ENCODE data around the gene RARA.

The RARA gene

GRCh38 chr17:40309031-40309948 is at the start of gene RARA:
Gene RARA (plus strand): TSS chr17:40309180. CDS start chr17:40331219, 22,039 bp downstream.
- peak; percentile 51 for DNase-seq

DNA sequence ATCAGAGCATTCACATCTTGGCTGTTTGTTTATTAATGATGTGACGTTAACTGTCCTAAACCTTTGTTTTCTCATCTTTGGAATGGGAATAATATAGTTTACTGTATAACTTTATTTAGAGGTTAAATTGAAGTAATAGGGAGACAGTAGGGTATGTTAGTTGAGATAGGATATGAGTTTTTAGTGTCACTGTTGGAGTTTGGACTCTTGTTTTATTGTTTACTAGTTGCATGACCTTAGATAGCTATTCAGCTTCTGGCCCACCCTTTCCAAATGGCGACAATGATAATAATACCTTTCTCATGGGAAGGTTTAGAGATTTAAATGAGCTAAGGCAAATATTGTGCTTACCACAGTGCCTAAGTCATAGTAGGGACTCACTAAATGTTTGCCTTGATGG is 49.5 kb upstream of the RARA start:
- no peak for DNase-seq

- no peak for DNase-seq
Measured at GRCh38 chr17:40260528-40260927, 48.5 kb upstream of the RARA start.

DNA sequence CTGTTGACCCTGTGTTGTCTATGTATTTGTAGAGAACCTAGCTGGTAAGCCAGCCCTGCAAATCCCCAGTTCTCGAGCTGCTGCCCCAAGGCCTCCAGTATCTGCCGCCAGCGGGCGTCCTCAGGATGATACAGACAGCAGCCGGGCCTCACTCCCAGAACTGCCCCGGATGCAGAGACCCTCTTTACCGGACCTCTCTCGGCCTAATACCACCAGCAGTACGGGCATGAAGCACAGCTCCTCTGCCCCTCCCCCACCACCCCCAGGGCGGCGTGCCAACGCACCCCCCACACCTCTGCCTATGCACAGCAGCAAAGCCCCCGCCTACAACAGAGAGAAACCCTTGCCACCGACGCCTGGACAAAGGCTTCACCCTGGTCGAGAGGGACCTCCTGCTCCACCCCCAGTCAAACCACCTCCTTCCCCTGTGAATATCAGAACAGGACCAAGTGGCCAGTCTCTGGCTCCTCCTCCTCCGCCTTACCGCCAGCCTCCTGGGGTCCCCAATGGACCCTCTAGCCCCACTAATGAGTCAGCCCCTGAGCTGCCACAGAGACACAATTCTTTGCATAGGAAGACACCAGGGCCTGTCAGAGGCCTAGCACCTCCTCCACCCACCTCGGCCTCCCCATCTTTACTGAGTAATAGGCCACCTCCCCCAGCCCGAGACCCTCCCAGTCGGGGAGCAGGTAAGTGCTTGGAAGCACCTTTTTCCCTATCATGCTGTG is 44.4 kb upstream of the RARA start:
- DNase-seq = no peak

- DNase-seq = no peak
Measured at GRCh38 chr17:40265337-40265736, 43.6 kb upstream of the RARA start.

GRCh38 chr17:40266882-40267281 is 42.1 kb upstream of the RARA start:
- DNase-seq = no peak

- no peak for DNase-seq
Measured at GRCh38 chr17:40268141-40268712, 40.8 kb upstream of the RARA start.

DNA sequence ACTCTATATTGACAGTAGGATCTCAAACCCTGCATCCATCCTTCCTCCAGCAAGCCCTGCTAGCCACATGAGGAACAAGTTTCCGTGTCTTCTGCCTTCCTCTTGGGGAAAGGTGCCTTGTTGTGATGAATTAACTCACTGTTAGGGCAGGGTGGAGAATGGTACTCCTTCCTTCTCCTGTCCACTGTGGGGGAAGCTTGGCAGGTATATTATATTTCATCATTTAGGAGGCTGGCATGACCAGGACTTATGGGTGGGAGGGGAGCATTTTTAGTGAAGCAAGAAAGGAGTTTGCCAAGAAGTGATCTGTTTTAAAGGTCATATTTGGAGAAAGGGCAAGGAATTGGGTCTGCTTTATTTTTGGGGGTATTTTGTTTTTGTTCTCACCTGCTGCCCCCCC is 30.6 kb upstream of the RARA start:
- no peak for DNase-seq

GRCh38 chr17:40279402-40279801 is 29.6 kb upstream of the RARA start:
- no peak for DNase-seq

DNA sequence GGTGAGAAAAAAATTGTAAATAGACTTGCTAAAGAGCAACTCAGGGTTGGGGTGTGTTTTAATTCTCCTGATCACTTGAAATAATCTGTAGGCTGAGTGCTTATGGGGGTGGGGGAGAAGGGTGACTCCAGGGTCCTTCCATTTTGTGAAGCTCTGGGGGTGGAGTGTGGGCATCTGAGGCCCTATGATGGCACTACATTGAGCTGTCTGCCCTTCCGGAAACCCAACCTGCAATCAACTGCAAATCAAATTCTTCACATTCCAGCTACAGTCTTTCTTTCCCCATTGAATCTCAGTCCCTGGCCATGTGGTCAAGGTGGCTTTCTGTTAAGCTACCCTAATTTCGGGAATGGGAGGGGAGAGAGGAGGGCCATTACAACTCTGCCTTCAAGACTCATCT is 27.3 kb upstream of the RARA start:
- DNase-seq = no peak

GRCh38 chr17:40283662-40284061 is 25.3 kb upstream of the RARA start:
- DNase-seq = no peak

DNA sequence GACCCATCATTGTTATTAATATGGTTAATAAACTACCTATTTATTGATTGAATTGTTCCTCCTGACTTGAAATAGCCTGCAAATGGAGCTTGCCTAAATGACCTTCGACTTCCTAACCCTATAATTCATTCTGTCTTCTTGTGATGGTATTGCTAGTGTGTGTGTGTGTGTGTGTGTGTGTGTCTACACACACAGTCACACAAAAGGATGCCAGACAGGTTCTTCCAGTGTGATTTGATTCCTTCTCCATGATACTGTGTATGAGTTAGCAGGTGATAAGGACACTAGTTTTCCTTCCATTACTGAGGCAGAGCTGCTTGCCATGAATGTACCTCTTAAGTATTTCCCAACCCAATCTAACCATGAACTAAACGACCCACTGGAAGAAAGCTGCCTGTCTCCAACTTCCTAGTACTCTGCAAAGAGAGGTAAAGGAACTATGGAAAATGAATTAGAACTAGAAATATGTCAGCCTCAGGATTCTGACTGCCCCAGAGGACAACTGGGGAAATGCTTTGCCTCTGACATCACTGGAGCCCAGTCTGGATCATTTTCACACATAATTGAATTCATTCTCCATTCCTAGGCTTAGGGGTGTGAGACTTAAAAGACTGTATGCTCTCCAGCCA is 24.8 kb upstream of the RARA start:
- DNase-seq = no peak

- no peak for DNase-seq
Measured at GRCh38 chr17:40286473-40286872, 22.5 kb upstream of the RARA start.

DNA sequence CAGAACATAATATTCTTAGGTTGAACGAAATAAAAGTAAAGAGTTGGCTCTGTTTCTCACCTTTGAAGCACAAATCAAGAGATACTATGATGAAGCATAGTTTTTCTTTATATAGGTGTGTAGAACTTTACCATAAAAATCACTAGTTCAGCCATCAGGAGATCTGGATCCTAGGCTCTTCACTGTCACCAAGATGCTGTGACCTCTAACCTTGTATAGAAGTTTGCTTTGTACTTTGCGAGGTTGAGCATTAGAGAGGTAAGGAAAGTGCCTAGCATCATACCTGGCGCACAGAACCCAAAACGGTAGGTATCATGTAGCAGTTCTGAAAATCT is 21.9 kb upstream of the RARA start:
- DNase-seq = no peak

DNA sequence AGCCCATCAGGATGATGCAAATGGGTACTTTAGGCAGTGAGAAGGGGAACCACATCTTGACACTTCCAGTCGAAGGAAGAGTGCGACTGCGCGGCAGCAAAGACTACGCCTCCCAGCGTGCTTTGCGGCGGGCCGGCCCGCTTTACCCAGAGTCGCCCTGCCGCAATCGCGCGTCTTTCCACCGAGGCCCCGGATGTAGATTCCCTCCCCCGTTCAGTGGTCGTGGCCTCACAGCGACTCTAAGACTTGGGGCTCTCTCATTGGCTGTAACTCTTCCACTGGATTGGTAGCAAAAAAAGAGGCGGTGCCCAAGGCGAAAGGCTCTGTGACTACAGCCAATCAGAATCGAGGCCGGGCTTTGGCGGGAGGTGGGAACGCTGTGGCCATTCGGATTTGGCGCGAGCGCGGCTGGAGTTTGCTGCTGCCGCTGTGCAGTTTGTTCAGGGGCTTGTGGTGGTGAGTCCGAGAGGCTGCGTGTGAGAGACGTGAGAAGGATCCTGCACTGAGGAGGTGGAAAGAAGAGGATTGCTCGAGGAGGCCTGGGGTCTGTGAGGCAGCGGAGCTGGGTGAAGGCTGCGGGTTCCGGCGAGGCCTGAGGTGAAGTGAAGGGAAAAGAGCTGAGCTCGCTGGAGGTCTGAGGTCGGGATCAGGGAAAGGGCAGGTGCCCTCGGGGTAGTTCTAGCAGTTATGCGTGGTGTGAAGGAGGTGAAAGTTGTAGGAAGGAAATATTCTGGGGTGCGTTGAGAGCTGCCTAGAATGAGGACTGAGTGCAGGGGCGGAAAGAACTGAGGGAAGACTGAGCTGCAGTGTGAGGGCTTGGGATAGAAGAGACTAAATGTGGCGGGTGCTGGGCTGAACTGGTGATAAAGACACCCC is 21.2 kb upstream of the RARA start, which contains the start of gene CDC6:
Gene CDC6, plus strand, starts transcription at position 386 of the 876 bp plus-strand sequence. CDS start 1,542 bp downstream, outside the sequence.
- peak; percentile 99 for DNase-seq

DNA sequence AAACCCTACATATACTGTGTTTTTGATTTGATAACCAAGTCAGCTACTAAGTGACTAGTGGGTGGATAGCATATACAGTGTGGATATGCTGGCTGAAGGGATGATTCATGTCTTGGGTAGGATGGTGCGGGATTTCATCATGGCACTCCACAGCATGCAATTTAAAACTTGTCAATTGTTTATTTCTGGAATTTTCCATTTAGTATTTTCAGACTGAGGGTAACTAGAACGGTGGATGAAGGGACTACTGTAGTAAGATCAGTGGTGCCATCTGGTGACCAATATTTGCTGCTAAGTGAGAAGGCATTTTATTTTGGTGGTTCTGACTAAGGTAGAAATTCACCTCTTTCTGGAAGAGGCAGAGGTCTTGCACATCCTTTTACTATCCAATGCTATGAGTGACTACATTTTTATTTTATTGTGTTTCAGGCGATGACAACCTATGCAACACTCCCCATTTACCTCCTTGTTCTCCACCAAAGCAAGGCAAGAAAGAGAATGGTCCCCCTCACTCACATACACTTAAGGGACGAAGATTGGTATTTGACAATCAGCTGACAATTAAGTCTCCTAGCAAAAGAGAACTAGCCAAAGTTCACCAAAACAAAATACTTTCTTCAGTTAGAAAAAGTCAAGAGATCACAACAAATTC is 18.2 kb upstream of the RARA start:
- DNase-seq = peak; percentile 75

- DNase-seq = no peak
Measured at GRCh38 chr17:40291281-40291664, 17.7 kb upstream of the RARA start.

- DNase-seq = no peak
Measured at GRCh38 chr17:40293363-40293762, 15.6 kb upstream of the RARA start.

DNA sequence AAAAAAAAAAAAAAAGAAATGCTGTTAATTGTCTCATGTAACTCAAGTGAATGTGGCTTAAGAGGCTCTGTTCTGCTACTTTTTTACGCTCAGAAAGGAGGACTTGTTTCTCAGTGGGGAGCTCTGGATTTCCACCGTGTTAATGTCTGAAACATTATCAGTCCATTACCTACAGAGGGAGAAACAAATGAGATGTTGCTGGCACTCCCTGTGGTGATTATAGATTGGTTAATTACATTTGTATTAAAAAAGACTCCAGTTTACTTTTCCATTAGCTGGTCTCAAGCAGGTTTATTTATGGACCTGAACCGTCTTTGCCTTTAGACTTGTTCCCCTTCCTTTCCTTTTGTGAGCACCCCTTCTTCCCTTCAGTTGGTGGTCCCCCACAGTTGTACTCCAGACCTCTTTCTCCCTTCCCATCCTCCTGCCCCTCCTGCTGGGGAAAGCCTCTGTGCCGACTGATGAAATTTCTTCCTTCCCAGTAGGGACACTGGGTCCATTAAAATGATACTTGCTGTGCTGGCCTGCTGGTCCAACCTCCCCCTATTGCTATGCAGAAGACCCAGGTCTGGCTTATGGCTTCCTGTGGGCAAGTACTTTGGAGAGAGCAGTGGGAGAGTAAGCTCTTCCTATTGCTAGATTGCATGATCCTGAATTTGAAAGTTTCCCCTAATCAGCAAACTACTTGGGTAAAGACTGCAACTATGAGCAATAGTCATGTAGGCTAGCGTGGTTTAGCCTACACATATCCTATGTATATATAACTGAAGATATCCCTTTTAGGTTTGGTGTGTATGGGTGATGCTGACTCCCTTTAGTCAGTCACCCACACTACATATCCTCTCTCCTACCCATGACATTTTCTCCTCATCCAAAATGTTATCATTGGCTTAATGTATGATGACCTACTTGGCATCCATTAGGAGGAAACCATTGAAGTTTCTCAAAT is 13.2 kb upstream of the RARA start:
- no peak for DNase-seq

DNA sequence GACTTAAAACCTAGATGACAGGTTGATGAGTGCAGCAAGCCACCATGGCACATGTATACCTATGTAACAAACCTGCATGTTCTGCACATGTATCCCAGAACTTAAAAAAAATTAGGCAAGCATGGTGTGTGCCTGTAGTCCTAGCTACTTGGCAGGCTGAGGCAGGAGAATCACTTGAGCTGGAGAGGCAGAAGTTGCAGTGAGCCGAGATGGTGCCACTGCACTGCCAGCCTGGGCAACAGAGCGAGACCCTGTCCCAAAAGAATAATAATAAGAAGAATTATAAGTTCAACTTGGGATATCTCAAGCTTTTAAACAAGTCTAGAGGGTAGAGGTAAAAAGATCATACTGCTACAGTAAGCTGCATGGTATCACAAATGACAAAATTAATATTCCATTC is 11.5 kb upstream of the RARA start:
- no peak for DNase-seq

DNA sequence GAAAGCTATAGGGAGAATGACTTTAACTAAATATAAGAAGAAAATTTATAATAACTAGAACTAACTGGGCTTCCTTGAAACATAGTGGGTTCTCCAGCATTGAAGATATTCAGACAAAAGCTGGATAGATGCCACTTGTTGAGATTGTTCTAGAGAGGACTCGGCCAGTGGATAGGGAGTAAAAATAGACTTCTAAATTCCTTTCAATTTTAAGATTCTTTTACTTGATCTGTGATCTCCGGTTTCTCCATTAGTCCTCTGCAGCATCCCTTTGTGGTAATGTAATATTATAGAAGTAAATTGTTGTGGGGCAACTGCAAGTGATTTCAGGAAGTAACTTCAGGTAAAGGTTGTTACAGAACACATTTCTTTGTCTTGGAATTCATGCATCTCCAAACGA is 10.3 kb upstream of the RARA start:
- no peak for DNase-seq
